HEK293 (cell line): ENCODE measurements around the gene NR3C2.

Experiments
- CTCF ChIA-PET: fragments of 350-600 bp; formaldehyde crosslinking; extraction: SDS; loops from one replicate; lab custom pipeline; 2021; ENCODE audit warnings: antibody characterized with exemption; lab: Yijun Ruan, JAX
- POLR2A ChIA-PET: fragments of 300-600 bp; formaldehyde crosslinking; extraction: SDS; loops from one replicate; lab custom pipeline; 2020; ENCODE audit warnings: antibody characterized with exemption, inconsistent platforms; lab: Yijun Ruan, JAX
- H3K27ac ChIP-seq: fragments of 200-500 bp; sonication (Bioruptor generic); 2 replicates; pipeline ENCODE4 v1.5.1; 2014; ENCODE audit warnings: low read depth, low read length, control low read depth, inconsistent platforms; ENCODE audit errors: extremely low read depth
- H3K36me3 ChIP-seq, 2 experiments: fragments of 200-500 bp in 1 of 2; sonication (Bioruptor generic) in 1 of 2; 1 replicate in 1 of 2; 2 replicates in 1 of 2; pipeline ENCODE4 v1.5.1; 2014 to 2017; ENCODE audit warnings: inconsistent platforms in 2 of 2, low read length in 2 of 2; ENCODE audit not compliant: control insufficient read depth in 2 of 2, insufficient read depth in 1 of 2
- H3K4me1 ChIP-seq: fragments of 200-500 bp; sonication (Bioruptor generic); 2 replicates; pipeline ENCODE4 v1.5.1; 2014; ENCODE audit warnings: mild to moderate bottlenecking, low read length, inconsistent platforms; ENCODE audit not compliant: control insufficient read depth, insufficient read depth
- H3K4me3 ChIP-seq: 2 replicates; pipeline ENCODE4 v1.5.1; 2011; ENCODE audit warnings: low read depth, mild to moderate bottlenecking, control low read depth, low read length, moderate library complexity
- H3K9me3 ChIP-seq: fragments of 200-500 bp; sonication (Bioruptor generic); 2 replicates; pipeline ENCODE4 v1.5.1; 2014; ENCODE audit warnings: low read depth, low read length, inconsistent platforms; ENCODE audit not compliant: control insufficient read depth, insufficient read depth
- KLF16 ChIP-seq: fragments of 450-650 bp; formaldehyde crosslinking; IDR thresholded peaks from 2 replicates; pipeline ENCODE4 v1.5.1; 2017; ENCODE audit warnings: missing biosample characterization, missing genetic modification characterization
- MEIS1 ChIP-seq: sonication (generic); formaldehyde crosslinking; IDR thresholded peaks from 2 replicates; pipeline ENCODE4 v1.8.1; 2022; ENCODE audit warnings: missing genetic modification reagents, mild to moderate bottlenecking, borderline replicate concordance
- MYNN ChIP-seq: fragments of 450-650 bp; formaldehyde crosslinking; IDR thresholded peaks from 2 replicates; pipeline ENCODE4 v1.5.1; 2016; ENCODE audit warnings: missing biosample characterization, missing genetic modification characterization, borderline replicate concordance
- SCRT1 ChIP-seq: fragments of 450-650 bp; formaldehyde crosslinking; IDR thresholded peaks from 2 replicates; pipeline ENCODE4 v1.5.1; 2016; ENCODE audit warnings: missing biosample characterization, missing genetic modification characterization, borderline replicate concordance
- SCRT2 ChIP-seq: fragments of 450-650 bp; formaldehyde crosslinking; IDR thresholded peaks from 2 replicates; pipeline ENCODE4 v1.5.1; 2016; ENCODE audit warnings: missing biosample characterization, missing genetic modification characterization
- ZBTB1 ChIP-seq: fragments of 450-650 bp; formaldehyde crosslinking; IDR thresholded peaks from 2 replicates; pipeline ENCODE4 v1.5.1; 2016; ENCODE audit warnings: missing biosample characterization, missing genetic modification characterization
- ZFP41 ChIP-seq: fragments of 450-650 bp; formaldehyde crosslinking; IDR thresholded peaks from 2 replicates; pipeline ENCODE4 v1.5.1; 2016; ENCODE audit warnings: missing biosample characterization, missing genetic modification characterization, borderline replicate concordance
- ZNF112 ChIP-seq: fragments of 450-650 bp; formaldehyde crosslinking; IDR thresholded peaks from 2 replicates; pipeline ENCODE4 v1.5.0; 2017; ENCODE audit warnings: missing biosample characterization, missing genetic modification characterization
- ZNF350 ChIP-seq: fragments of 450-650 bp; formaldehyde crosslinking; IDR thresholded peaks from 2 replicates; pipeline ENCODE4 v1.5.0; 2017; ENCODE audit warnings: missing biosample characterization, mild to moderate bottlenecking, missing genetic modification characterization
- ZNF366 ChIP-seq: fragments of 450-650 bp; formaldehyde crosslinking; conservative IDR thresholded peaks from 2 replicates; pipeline ENCODE4 v1.5.1; 2016; ENCODE audit warnings: missing biosample characterization, missing genetic modification characterization
- ZNF433 ChIP-seq: fragments of 450-650 bp; formaldehyde crosslinking; IDR thresholded peaks from 2 replicates; pipeline ENCODE4 v1.5.1; 2016; ENCODE audit warnings: missing biosample characterization, missing genetic modification characterization, low read depth
- ZNF548 ChIP-seq: fragments of 450-650 bp; formaldehyde crosslinking; IDR thresholded peaks from 2 replicates; pipeline ENCODE4 v1.5.1; 2016; ENCODE audit warnings: missing biosample characterization, missing genetic modification characterization
- ZNF571 ChIP-seq: fragments of 450-650 bp; formaldehyde crosslinking; IDR thresholded peaks from 2 replicates; pipeline ENCODE4 v1.5.0; 2017; ENCODE audit warnings: missing biosample characterization, missing genetic modification characterization
- ZNF610 ChIP-seq: fragments of 450-650 bp; formaldehyde crosslinking; IDR thresholded peaks from 2 replicates; pipeline ENCODE4 v1.5.1; 2016; ENCODE audit warnings: missing biosample characterization, missing genetic modification characterization, borderline replicate concordance
- ZNF623 ChIP-seq: fragments of 450-650 bp; formaldehyde crosslinking; IDR thresholded peaks from 2 replicates; pipeline ENCODE4 v1.5.1; 2016; ENCODE audit warnings: missing biosample characterization, missing genetic modification characterization
- ZNF626 ChIP-seq: fragments of 450-650 bp; sonication (Bioruptor Pico); formaldehyde crosslinking; IDR thresholded peaks from 2 replicates; pipeline ENCODE4 v1.5.1; 2018; ENCODE audit warnings: missing biosample characterization, missing genetic modification characterization, inconsistent platforms
- ZXDB ChIP-seq: fragments of 450-650 bp; formaldehyde crosslinking; IDR thresholded peaks from 2 replicates; pipeline ENCODE4 v1.5.1; 2016; ENCODE audit warnings: missing biosample characterization, missing genetic modification characterization
- TF ChIP-seq, protein P1 (sequence below): fragments of 450-650 bp; formaldehyde crosslinking; IDR thresholded peaks from 2 replicates; pipeline ENCODE4 v1.5.1; 2016; ENCODE audit warnings: missing biosample characterization, missing genetic modification characterization
- TF ChIP-seq, protein P2 (sequence below): fragments of 450-650 bp; formaldehyde crosslinking; conservative IDR thresholded peaks from 2 replicates; pipeline ENCODE4 v1.5.1; 2016; ENCODE audit warnings: low read depth, missing biosample characterization, missing genetic modification characterization
- TF ChIP-seq, protein P3 (sequence below): fragments of 450-650 bp; formaldehyde crosslinking; IDR thresholded peaks from 2 replicates; pipeline ENCODE4; 2016; ENCODE audit warnings: missing biosample characterization, missing genetic modification characterization
- TF ChIP-seq, protein P4 (sequence below): fragments of 450-650 bp; formaldehyde crosslinking; IDR thresholded peaks from 2 replicates; pipeline ENCODE4 v1.5.1; 2017; ENCODE audit warnings: missing biosample characterization, missing genetic modification characterization

Gene NR3C2

DNA sequence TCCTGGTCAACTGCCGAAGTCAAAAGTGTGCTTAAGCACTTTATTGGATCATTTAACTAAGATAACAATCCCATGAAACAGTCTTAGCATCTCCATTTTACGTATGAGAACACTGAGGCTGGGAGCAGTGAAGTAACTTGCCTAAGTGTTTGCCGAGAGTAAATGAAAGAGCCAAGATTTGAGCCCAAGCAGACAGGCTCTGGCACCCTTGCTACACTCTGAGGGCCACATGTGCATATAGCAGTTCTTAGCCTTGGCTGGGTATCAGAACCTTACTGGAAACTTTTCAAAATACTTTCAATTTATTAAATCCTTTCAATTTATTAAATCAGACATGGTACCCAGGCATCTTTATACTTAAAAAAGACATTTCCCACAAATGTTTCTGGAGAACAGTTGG is 225.9 kb downstream of the NR3C2 start:
- POLR2A ChIA-PET, result no interaction called here
- H3K27ac ChIP-seq, result no peak overlapping the region
- CTCF ChIA-PET, result no interaction called here

DNA sequence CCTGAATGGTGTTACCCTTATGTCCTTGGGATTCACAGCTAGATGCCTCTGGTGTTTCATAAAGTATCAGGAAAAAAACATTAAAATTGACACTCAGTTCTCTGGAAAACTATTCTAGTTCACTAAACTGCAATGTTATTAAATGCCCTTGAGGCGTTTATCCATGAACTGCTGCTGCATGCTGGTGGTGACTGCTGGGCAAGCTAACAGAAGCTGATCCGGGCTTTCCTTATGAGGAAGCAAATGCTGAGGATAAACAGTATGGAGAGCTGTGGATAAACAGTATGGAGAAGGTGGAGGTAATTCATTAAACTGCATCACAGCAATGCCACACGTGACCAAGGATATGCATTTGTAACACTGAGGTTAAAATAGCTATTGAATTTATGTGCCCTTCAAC is 227.0 kb downstream of the NR3C2 start:
- no peaks in the 10 kb centered on the region for H3K36me3 ChIP-seq
- TF ChIP-seq ZNF366 (tag by site-specific recombination) (no peak), KLF16 (tag by site-specific recombination) (no peak), ZNF610 (tag by site-specific recombination) (no peak), MYNN (tag by site-specific recombination) (no peak), ZNF626 (no peak), SCRT2 (tag by site-specific recombination) (no peak), ZFP41 (tag by site-specific recombination) (no peak), ZNF571 (tag by site-specific recombination) (no peak), ZNF433 (tag by site-specific recombination) (no peak), ZNF112 (tag by site-specific recombination) (no peak), ZXDB (no peak), ZBTB1 (tag by site-specific recombination) (no peak), SCRT1 (tag by site-specific recombination) (no peak), ZNF623 (tag by site-specific recombination) (no peak)
- TF ChIP-seq, protein P1, sequence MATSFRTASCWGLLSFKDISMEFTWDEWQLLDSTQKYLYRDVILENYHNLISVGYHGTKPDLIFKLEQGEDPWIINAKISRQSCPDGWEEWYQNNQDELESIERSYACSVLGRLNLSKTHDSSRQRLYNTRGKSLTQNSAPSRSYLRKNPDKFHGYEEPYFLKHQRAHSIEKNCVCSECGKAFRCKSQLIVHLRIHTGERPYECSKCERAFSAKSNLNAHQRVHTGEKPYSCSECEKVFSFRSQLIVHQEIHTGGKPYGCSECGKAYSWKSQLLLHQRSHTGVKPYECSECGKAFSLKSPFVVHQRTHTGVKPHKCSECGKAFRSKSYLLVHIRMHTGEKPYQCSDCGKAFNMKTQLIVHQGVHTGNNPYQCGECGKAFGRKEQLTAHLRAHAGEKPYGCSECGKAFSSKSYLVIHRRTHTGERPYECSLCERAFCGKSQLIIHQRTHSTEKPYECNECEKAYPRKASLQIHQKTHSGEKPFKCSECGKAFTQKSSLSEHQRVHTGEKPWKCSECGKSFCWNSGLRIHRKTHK, result no peak
- TF ChIP-seq, protein P2, sequence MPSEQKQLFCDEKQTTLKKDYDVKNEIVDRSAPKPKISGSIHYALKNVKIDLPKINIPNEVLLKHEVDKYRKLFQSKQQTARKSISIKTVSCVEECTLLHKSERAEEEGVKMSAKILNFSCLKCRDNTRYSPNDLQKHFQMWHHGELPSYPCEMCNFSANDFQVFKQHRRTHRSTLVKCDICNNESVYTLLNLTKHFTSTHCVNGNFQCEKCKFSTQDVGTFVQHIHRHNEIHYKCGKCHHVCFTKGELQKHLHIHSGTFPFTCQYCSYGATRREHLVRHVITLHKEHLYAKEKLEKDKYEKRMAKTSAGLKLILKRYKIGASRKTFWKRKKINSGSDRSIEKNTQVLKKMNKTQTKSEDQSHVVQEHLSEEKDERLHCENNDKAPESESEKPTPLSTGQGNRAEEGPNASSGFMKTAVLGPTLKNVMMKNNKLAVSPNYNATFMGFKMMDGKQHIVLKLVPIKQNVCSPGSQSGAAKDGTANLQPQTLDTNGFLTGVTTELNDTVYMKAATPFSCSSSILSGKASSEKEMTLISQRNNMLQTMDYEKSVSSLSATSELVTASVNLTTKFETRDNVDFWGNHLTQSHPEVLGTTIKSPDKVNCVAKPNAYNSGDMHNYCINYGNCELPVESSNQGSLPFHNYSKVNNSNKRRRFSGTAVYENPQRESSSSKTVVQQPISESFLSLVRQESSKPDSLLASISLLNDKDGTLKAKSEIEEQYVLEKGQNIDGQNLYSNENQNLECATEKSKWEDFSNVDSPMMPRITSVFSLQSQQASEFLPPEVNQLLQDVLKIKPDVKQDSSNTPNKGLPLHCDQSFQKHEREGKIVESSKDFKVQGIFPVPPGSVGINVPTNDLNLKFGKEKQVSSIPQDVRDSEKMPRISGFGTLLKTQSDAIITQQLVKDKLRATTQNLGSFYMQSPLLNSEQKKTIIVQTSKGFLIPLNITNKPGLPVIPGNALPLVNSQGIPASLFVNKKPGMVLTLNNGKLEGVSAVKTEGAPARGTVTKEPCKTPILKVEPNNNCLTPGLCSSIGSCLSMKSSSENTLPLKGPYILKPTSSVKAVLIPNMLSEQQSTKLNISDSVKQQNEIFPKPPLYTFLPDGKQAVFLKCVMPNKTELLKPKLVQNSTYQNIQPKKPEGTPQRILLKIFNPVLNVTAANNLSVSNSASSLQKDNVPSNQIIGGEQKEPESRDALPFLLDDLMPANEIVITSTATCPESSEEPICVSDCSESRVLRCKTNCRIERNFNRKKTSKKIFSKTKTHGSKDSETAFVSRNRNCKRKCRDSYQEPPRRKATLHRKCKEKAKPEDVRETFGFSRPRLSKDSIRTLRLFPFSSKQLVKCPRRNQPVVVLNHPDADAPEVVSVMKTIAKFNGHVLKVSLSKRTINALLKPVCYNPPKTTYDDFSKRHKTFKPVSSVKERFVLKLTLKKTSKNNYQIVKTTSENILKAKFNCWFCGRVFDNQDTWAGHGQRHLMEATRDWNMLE (tag by site-specific recombination), result no peak
- TF ChIP-seq, protein P3, sequence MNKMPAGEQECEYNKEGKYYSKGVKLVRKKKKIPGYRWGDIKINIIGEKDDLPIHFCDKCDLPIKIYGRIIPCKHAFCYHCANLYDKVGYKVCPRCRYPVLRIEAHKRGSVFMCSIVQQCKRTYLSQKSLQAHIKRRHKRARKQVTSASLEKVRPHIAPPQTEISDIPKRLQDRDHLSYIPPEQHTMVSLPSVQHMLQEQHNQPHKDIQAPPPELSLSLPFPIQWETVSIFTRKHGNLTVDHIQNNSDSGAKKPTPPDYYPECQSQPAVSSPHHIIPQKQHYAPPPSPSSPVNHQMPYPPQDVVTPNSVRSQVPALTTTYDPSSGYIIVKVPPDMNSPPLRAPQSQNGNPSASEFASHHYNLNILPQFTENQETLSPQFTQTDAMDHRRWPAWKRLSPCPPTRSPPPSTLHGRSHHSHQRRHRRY (tag by site-specific recombination), result no peak
- TF ChIP-seq, protein P4, sequence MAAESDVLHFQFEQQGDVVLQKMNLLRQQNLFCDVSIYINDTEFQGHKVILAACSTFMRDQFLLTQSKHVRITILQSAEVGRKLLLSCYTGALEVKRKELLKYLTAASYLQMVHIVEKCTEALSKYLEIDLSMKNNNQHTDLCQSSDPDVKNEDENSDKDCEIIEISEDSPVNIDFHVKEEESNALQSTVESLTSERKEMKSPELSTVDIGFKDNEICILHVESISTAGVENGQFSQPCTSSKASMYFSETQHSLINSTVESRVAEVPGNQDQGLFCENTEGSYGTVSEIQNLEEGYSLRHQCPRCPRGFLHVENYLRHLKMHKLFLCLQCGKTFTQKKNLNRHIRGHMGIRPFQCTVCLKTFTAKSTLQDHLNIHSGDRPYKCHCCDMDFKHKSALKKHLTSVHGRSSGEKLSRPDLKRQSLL (tag by site-specific recombination), result no peak
- no peak overlapping the region for H3K27ac ChIP-seq
- no peak overlapping the region for H3K4me3 ChIP-seq
- no peaks in the 10 kb centered on the region for H3K9me3 ChIP-seq
- peaks cover 23% of the 10 kb centered on the region for H3K4me1 ChIP-seq
- ChIA-PET CTCF (no interaction called here), POLR2A (no interaction called here)

More for the DNA sequence above, 225.9 kb downstream of the NR3C2 start:
- peaks cover 17% of the 10 kb centered on the region for H3K4me1 ChIP-seq
- no peak overlapping the region for H3K4me3 ChIP-seq
- no peaks in the 10 kb centered on the region for H3K9me3 ChIP-seq
- TF ChIP-seq ZNF350, result no peak
- no peak for TF ChIP-seq ZNF548 (tag by site-specific recombination)
- no peak for TF ChIP-seq MEIS1 (CRISPR knock-in tag)
- no peaks in the 10 kb centered on the region for H3K36me3 ChIP-seq
